HepG2 (cell line): ENCODE measurements around the gene SPAG4. TPM values are rescaled to one million over a fixed set of nuclear protein-coding genes. Genes with fewer than 3 reads are reported as not detected.

Experiments
- CBX5 ChIP-seq: sonication (generic); formaldehyde crosslinking; IDR thresholded peaks from 2 replicates; pipeline ENCODE4 v1.4.0; 2020; ENCODE audit warnings: missing genetic modification reagents, borderline replicate concordance
- ELF3 ChIP-seq: IDR thresholded peaks from 2 replicates; pipeline ENCODE4 v1.6.1; 2016; ENCODE audit warnings: missing genetic modification reagents, missing compliant biosample characterization
- FOXA1 ChIP-seq, 2 experiments: fragments of 450-650 bp in 1 of 2; sonication (generic) in 1 of 2; formaldehyde crosslinking in 1 of 2; IDR thresholded peaks; 2 replicates each; pipeline versions ENCODE4 v1.4.0 to v1.6.1; 2016 to 2020; ENCODE audit warnings: missing genetic modification reagents in 1 of 2
- FOXJ3 ChIP-seq: sonication (generic); formaldehyde crosslinking; IDR thresholded peaks from 2 replicates; pipeline ENCODE4 v1.4.0; 2020; ENCODE audit warnings: missing genetic modification reagents, mild to moderate bottlenecking, borderline replicate concordance
- HDAC6 ChIP-seq: fragments of 200-600 bp; sonication (generic); IDR thresholded peaks from 2 replicates; pipeline ENCODE4 v1.7.0; 2017; ENCODE audit warnings: mild to moderate bottlenecking, antibody characterized with exemption, low read length, low read depth
- HOXA3 ChIP-seq: sonication (generic); formaldehyde crosslinking; IDR thresholded peaks from 2 replicates; pipeline ENCODE4 v1.5.0; 2020; ENCODE audit warnings: missing genetic modification reagents
- NCOA5 ChIP-seq: sonication (generic); formaldehyde crosslinking; IDR thresholded peaks from 2 replicates; pipeline ENCODE4 v1.4.0; 2020; ENCODE audit warnings: missing genetic modification reagents
- PAF1 ChIP-seq: IDR thresholded peaks from 2 replicates; pipeline ENCODE4 v1.6.1; 2016; ENCODE audit warnings: missing genetic modification reagents, missing compliant biosample characterization
- PITX1 ChIP-seq: sonication (generic); formaldehyde crosslinking; IDR thresholded peaks from 2 replicates; pipeline ENCODE4 v1.5.1; 2020; ENCODE audit warnings: mild to moderate bottlenecking, missing genetic modification reagents
- POLR2G ChIP-seq: fragments of 200-400 bp; formaldehyde crosslinking; IDR thresholded peaks from 2 replicates; pipeline ENCODE4 v1.6.1; 2018; ENCODE audit warnings: mild to moderate bottlenecking, low read depth, low read length, moderate library complexity
- SMC3 ChIP-seq: IDR thresholded peaks from 2 replicates; pipeline ENCODE4 v1.6.1; 2011; ENCODE audit warnings: low read length, improper control_type of control experiment
- TOPORS ChIP-seq: sonication (generic); formaldehyde crosslinking; IDR thresholded peaks from 2 replicates; pipeline ENCODE4 v1.8.0; 2023; ENCODE audit warnings: mild to moderate bottlenecking, missing genetic modification reagents
- ZFY ChIP-seq: sonication (generic); formaldehyde crosslinking; IDR thresholded peaks from 2 replicates; pipeline ENCODE4 v1.4.0; 2020; ENCODE audit warnings: missing genetic modification reagents
- ZMYM2 ChIP-seq: sonication (generic); formaldehyde crosslinking; IDR thresholded peaks from 2 replicates; pipeline ENCODE4 v1.8.0; 2022; ENCODE audit warnings: mild to moderate bottlenecking, missing genetic modification reagents
- ZMYM3 ChIP-seq: sonication (generic); formaldehyde crosslinking; IDR thresholded peaks from 2 replicates; pipeline ENCODE4 v1.5.1; 2020; ENCODE audit warnings: mild to moderate bottlenecking, missing genetic modification reagents
- ZNF136 ChIP-seq: sonication (generic); formaldehyde crosslinking; IDR thresholded peaks from 2 replicates; pipeline ENCODE4 v1.8.1; 2022; ENCODE audit warnings: low read depth, mild to moderate bottlenecking, moderate library complexity, missing genetic modification reagents
- ZNF138 ChIP-seq: sonication (generic); formaldehyde crosslinking; IDR thresholded peaks from 2 replicates; pipeline ENCODE4 v1.5.0; 2020; ENCODE audit warnings: mild to moderate bottlenecking, low read depth, missing genetic modification reagents
- ZNF335 ChIP-seq: sonication (generic); formaldehyde crosslinking; IDR thresholded peaks from 2 replicates; pipeline ENCODE4 v1.4.0; 2020; ENCODE audit warnings: missing genetic modification reagents
- polyA plus RNA-seq, 8 experiments: library from polyadenylated mRNA; depleted of rRNA in 3 of 8; stranded (reverse) in 7 of 8; unstranded in 1 of 8; fragments of >200 nt; fragmentation: Illumina TruSeq in 4 of 8; extraction: Trizol in 4 of 8; gene quantifications; 2 replicates each; pipeline versions ENCODE4 v1.2.1 to v1.2.3, GENCODE V29; 2011 to 2016; ENCODE audit warnings: low read depth in 4 of 8, missing spikeins in 1 of 8, mixed read lengths in 1 of 8; ENCODE audit not compliant: insufficient read depth in 1 of 8
- total RNA-seq, 5 experiments: library from RNA; depleted of rRNA; stranded (reverse); fragments of >200 nt; fragmentation: Illumina TruSeq; extraction: Trizol; gene quantifications; 2 replicates each; pipeline ENCODE4 v1.2.3, GENCODE V29; 2016; ENCODE audit warnings: low read depth in 1 of 5
- TF ChIP-seq, protein P1 (sequence below): IDR thresholded peaks from 2 replicates; pipeline ENCODE4 v1.6.1; 2016; ENCODE audit warnings: low read depth
- TF ChIP-seq, protein P2 (sequence below), 2 experiments: sonication (generic) in 1 of 2; formaldehyde crosslinking in 1 of 2; IDR thresholded peaks; 2 replicates each; pipeline versions ENCODE4 v1.5.1 to v1.6.1; 2011 to 2020; ENCODE audit warnings: borderline replicate concordance in 1 of 2, low read depth in 1 of 2, low read length in 1 of 2, mild to moderate bottlenecking in 1 of 2, missing genetic modification reagents in 1 of 2, moderate library complexity in 1 of 2
- TF ChIP-seq, protein P3 (sequence below): sonication (generic); formaldehyde crosslinking; IDR thresholded peaks from 2 replicates; pipeline ENCODE4 v1.5.0; 2020; ENCODE audit warnings: mild to moderate bottlenecking, missing genetic modification reagents, borderline replicate concordance

SPAG4 gene
- total and polyA plus RNA-seq, 2 of the 13 experiments (the other 11 are each of a cell fraction or from before 2014, with no cell fraction given) = 5.8 to 137 TPM

DNA sequence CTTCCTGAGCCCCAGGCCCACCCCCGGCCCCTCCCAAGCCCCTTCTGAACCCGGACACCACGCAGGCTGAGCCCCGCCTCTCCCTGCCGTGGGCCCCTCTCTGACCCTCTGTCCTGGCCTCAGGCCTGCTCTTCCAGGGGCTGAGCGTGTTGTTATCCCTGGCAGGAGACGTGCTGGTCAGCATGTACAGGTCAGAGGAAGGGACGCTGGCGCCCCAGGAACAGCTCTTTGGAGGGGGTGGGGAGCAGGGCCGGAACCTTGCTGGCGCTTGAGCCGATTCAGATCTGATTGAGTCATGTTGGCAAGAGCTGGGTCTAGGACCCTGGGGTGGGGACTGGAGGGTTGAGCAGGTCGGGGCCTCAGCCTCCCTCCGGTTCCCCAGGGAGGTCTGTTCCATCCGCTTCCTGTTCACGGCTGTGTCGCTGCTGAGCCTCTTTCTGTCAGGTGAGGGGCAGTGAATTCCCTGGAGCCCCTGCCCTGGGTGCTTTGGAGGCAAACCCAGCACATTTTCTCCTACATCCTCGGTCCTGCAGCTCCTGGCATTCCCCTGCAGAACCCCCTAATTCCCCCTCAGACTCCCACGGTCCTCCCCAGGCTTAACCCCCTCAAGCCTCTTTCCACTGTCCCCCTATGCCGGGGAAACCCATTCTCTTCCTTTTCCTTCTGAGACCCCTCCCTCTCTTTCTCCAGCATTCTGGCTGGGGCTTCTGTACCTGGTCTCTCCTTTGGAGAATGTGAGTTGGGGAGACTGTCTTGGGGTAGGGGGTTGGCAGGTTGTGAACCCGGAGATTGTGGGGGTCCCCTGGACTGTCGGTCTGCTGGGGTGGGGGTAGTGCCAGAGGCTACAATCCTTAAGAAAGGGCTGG, 2.0 kb downstream of the SPAG4 start (continued):
- TF ChIP-seq ZFY (CRISPR knock-in tag) (peak; percentile 83), ZNF335 (CRISPR knock-in tag) (peak; percentile 62; the same call in 1 of the 2 replicates), SMC3 (0 out of 2 replicates have a peak, but pooled peaks have one; percentile 8), CBX5 (CRISPR knock-in tag) (peak; percentile 64; the same call in 1 of the 2 replicates), HDAC6 (no peak), FOXJ3 (no peak), ZMYM3 (peak; percentile 40; the same call in 1 of the 2 replicates), POLR2G (peak; percentile 60), NCOA5 (CRISPR knock-in tag) (no peak), HOXA3 (peak; percentile 57; the same call in 1 of the 2 replicates), PITX1 (peak; percentile 79), ZMYM2 (peak; percentile 78), ELF3 (CRISPR knock-in tag) (no peak; the same call in 1 of the 2 replicates), TOPORS (CRISPR knock-in tag) (no peak), ZNF136 (peak; percentile 88), PAF1 (CRISPR knock-in tag) (no peak), ZNF138 (CRISPR knock-in tag) (no peak; the same call in 1 of the 2 replicates), FOXA1 (IDR thresholded peaks at IDR 0.05) (no peak), FOXA1 (CRISPR knock-in tag; IDR thresholded peaks at IDR 0.05) (no peak)
- TF ChIP-seq, protein P1, sequence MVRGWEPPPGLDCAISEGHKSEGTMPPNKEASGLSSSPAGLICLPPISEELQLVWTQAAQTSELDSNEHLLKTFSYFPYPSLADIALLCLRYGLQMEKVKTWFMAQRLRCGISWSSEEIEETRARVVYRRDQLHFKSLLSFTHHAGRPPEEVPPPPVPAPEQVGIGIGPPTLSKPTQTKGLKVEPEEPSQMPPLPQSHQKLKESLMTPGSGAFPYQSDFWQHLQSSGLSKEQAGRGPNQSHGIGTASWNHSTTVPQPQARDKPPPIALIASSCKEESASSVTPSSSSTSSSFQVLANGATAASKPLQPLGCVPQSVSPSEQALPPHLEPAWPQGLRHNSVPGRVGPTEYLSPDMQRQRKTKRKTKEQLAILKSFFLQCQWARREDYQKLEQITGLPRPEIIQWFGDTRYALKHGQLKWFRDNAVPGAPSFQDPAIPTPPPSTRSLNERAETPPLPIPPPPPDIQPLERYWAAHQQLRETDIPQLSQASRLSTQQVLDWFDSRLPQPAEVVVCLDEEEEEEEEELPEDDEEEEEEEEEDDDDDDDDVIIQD = peak; percentile 69; the same call in 1 of the 2 replicates
- TF ChIP-seq, protein P2, sequence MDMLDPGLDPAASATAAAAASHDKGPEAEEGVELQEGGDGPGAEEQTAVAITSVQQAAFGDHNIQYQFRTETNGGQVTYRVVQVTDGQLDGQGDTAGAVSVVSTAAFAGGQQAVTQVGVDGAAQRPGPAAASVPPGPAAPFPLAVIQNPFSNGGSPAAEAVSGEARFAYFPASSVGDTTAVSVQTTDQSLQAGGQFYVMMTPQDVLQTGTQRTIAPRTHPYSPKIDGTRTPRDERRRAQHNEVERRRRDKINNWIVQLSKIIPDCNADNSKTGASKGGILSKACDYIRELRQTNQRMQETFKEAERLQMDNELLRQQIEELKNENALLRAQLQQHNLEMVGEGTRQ (IDR thresholded peaks at IDR 0.05; ENCODE audit: low read depth, low read length) = no peak; the same call in 1 of the 2 replicates
- TF ChIP-seq, protein P2 (CRISPR knock-in tag; IDR thresholded peaks at IDR 0.05; ENCODE audit: borderline replicate concordance) = no peak; the same call in 1 of the 2 replicates
- TF ChIP-seq, protein P3, sequence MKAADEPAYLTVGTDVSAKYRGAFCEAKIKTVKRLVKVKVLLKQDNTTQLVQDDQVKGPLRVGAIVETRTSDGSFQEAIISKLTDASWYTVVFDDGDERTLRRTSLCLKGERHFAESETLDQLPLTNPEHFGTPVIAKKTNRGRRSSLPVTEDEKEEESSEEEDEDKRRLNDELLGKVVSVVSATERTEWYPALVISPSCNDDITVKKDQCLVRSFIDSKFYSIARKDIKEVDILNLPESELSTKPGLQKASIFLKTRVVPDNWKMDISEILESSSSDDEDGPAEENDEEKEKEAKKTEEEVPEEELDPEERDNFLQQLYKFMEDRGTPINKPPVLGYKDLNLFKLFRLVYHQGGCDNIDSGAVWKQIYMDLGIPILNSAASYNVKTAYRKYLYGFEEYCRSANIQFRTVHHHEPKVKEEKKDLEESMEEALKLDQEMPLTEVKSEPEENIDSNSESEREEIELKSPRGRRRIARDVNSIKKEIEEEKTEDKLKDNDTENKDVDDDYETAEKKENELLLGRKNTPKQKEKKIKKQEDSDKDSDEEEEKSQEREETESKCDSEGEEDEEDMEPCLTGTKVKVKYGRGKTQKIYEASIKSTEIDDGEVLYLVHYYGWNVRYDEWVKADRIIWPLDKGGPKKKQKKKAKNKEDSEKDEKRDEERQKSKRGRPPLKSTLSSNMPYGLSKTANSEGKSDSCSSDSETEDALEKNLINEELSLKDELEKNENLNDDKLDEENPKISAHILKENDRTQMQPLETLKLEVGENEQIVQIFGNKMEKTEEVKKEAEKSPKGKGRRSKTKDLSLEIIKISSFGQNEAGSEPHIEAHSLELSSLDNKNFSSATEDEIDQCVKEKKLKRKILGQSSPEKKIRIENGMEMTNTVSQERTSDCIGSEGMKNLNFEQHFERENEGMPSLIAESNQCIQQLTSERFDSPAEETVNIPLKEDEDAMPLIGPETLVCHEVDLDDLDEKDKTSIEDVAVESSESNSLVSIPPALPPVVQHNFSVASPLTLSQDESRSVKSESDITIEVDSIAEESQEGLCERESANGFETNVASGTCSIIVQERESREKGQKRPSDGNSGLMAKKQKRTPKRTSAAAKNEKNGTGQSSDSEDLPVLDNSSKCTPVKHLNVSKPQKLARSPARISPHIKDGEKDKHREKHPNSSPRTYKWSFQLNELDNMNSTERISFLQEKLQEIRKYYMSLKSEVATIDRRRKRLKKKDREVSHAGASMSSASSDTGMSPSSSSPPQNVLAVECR = peak; percentile 26
